Measurements from ENCODE around the gene HCST. TPM values are rescaled to one million over a fixed set of nuclear protein-coding genes. Genes with fewer than 3 reads are reported as not detected.

The HCST gene
- total RNA-seq, 2 donors from 2014 or later = 2.4 to 4.8 TPM

DNA sequence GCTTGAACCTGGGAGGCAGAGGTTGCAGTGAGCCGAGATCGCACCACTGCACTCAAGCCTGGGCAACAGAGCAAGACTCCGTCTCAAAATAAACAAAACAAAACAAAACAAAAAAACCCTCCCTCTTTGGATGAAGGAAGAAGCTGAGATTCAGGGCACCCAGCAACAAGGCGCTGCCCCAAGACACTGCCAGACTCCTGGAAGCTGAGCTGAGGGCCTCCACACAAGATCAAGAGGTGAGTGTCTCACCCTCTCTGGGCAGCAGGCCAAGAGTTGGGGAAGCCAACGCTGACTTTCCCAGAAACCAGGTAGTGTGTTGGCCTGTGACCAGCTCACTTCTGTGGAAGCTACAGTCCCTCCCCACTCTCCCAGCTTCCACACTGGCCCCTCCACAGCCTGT lies 9.5 kb downstream of the HCST start:
- Histone ChIP-seq H3K27ac (no peak overlapping the region), H3K9me3 (no peaks in the 10 kb centered on the region), H3K36me3 (no peaks in the 10 kb centered on the region), H3K4me1 (no peaks in the 10 kb centered on the region), H3K9ac (ENCODE audit: low read depth in 2 of 2, low read length in 2 of 2) (no peak overlapping the region), H3K27me3 (no peaks in the 10 kb centered on the region), H3K4me3 (no peak overlapping the region)
- intact Hi-C loops (cut with DNase I) = no loop called here
- TF ChIP-seq, protein P1, sequence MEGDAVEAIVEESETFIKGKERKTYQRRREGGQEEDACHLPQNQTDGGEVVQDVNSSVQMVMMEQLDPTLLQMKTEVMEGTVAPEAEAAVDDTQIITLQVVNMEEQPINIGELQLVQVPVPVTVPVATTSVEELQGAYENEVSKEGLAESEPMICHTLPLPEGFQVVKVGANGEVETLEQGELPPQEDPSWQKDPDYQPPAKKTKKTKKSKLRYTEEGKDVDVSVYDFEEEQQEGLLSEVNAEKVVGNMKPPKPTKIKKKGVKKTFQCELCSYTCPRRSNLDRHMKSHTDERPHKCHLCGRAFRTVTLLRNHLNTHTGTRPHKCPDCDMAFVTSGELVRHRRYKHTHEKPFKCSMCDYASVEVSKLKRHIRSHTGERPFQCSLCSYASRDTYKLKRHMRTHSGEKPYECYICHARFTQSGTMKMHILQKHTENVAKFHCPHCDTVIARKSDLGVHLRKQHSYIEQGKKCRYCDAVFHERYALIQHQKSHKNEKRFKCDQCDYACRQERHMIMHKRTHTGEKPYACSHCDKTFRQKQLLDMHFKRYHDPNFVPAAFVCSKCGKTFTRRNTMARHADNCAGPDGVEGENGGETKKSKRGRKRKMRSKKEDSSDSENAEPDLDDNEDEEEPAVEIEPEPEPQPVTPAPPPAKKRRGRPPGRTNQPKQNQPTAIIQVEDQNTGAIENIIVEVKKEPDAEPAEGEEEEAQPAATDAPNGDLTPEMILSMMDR (IDR thresholded peaks at IDR 0.05) = no peak
- no peak for DNase-seq

DNA sequence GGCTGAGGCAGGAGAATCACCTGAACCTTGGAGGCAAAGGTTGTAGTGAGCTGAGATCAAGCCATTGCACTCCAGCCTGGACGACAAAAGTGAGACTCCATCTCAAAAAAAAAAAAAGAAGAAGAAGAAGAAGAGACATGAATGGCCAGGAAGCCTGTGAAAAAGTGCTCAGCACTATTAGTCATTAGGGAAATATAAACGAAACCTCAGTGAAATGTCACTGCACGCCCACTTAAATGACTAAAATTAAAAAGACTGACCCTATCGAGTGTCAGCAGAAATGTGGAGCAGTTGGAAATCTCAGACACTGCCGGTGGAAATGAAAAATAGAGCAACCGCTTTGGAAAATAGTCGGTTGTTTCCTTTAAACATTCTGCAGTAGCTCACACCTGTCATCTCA lies 11.3 kb downstream of the HCST start:
- DNase-seq = no peak
- H3K9me3 ChIP-seq = no peaks in the 10 kb centered on the region
- no peaks in the 10 kb centered on the region for H3K27me3 ChIP-seq
- no peak overlapping the region for H3K4me3 ChIP-seq
- no peak overlapping the region for H3K27ac ChIP-seq
- TF ChIP-seq, protein P1 (IDR thresholded peaks at IDR 0.05) = no peak
- no peaks in the 10 kb centered on the region for H3K4me1 ChIP-seq
- H3K36me3 ChIP-seq = no peaks in the 10 kb centered on the region
- intact Hi-C loops (cut with DNase I) = no loop called here
- H3K9ac ChIP-seq (ENCODE audit: low read depth in 2 of 2, low read length in 2 of 2) = no peak overlapping the region

DNA sequence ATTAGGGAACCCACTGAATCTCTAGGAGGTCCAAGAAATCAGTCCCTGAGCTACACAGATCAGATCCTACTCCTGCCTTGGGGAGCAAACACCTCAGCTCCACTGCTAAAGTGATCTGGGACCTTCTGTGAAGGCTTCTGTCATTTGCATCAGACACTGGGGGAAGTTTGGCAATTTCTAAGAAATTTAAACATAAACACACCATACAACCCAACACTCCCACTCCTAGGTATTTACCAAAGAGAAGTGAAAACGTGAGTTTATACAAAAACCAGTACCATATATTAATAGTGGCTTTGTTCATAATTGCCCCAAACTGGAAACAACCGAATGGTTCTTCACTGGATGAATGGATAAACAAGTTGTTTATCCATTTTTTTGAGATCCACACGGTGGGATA lies 13.1 kb downstream of the HCST start:
- TF ChIP-seq, protein P1 (IDR thresholded peaks at IDR 0.05) = no peak
- no peak overlapping the region for H3K9ac ChIP-seq (ENCODE audit: low read depth in 2 of 2, low read length in 2 of 2)
- no peak overlapping the region for H3K27ac ChIP-seq
- no peak for DNase-seq
- intact Hi-C loops (cut with DNase I) = no loop called here
- H3K4me3 ChIP-seq = no peak overlapping the region
- no peaks in the 10 kb centered on the region for H3K27me3 ChIP-seq
- no peaks in the 10 kb centered on the region for H3K9me3 ChIP-seq
- no peaks in the 10 kb centered on the region for H3K36me3 ChIP-seq
- H3K4me1 ChIP-seq = no peaks in the 10 kb centered on the region

DNA sequence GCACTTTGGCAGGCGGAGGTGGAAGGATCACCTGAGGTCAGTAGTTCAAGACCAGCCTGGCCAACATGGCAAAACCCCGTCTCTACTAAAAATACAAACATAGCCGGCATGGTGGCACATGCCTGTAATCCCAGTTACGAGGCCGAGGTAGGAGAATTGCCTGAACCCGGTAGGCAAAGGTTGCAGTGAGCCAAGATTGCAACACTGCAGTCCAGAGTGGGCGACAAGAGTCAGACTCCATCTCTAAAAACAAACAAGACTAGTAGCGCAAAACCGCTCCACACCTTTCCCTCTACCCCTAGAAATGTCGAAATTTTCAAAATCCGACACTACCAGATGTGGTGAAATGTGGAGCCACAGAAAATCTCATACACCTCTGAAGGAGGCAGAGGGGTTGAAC lies 17.0 kb downstream of the HCST start:
- no peak for DNase-seq
- Histone ChIP-seq H3K36me3 (no peaks in the 10 kb centered on the region), H3K9ac (ENCODE audit: low read depth in 2 of 2, low read length in 2 of 2) (no peak overlapping the region), H3K4me3 (no peak overlapping the region), H3K27ac (no peak overlapping the region), H3K27me3 (no peaks in the 10 kb centered on the region), H3K4me1 (no peaks in the 10 kb centered on the region), H3K9me3 (no peaks in the 10 kb centered on the region)
- intact Hi-C loops (cut with DNase I) = no loop called here
- TF ChIP-seq, protein P1 (IDR thresholded peaks at IDR 0.05) = no peak

DNA sequence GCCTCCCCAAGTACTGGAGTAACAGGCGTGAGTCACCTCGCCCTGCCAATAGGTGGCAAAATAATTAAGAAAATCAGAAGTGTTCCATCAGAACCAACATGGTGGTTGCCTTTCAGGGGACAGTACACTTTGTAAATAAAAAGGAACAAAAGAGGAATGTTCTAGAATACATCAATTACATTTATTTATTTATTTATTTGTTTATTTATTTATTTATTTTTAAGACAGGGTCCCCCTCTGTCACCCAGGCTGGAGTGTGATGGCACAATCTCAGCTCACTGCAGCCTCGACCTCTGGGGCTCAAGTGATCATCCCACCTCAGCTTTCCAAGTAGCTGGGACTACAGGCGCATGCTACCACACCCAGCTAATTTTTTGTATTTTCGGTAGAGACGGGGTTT lies 18.7 kb downstream of the HCST start:
- no peak for DNase-seq
- no peaks in the 10 kb centered on the region for H3K27me3 ChIP-seq
- no peaks in the 10 kb centered on the region for H3K4me1 ChIP-seq
- TF ChIP-seq, protein P1 (IDR thresholded peaks at IDR 0.05) = no peak
- H3K4me3 ChIP-seq = no peak overlapping the region
- H3K9ac ChIP-seq (ENCODE audit: low read depth in 2 of 2, low read length in 2 of 2) = no peak overlapping the region
- H3K9me3 ChIP-seq = no peaks in the 10 kb centered on the region
- intact Hi-C loops (cut with DNase I) = no loop called here
- no peak overlapping the region for H3K27ac ChIP-seq
- no peaks in the 10 kb centered on the region for H3K36me3 ChIP-seq

DNA sequence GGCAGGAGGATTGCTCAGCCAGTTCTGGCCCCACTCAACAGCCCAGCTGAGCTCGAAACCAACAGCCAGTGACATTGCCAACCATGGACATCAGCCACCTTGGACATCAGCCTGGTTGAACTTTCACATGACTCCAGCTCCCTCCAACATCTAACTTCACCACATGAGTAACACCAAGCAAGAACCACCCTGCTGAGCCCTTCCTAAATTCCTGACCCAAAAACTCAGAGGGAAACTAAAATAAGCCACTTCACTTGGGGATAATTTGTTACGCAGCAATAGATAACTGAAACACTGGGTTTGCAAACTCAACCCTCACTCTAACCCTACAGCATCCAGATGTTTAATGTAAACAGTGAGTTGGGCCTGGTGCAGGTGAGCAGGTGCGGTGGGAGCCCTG lies 23.2 kb downstream of the HCST start:
- TF ChIP-seq, protein P1 (IDR thresholded peaks at IDR 0.05) = no peak
- intact Hi-C loops (cut with DNase I) = no loop called here
- no peaks in the 10 kb centered on the region for H3K36me3 ChIP-seq
- no peak overlapping the region for H3K4me3 ChIP-seq
- DNase-seq = no peak
- no peaks in the 10 kb centered on the region for H3K9me3 ChIP-seq
- no peaks in the 10 kb centered on the region for H3K27me3 ChIP-seq
- no peak overlapping the region for H3K9ac ChIP-seq (ENCODE audit: low read depth in 2 of 2, low read length in 2 of 2)
- H3K27ac ChIP-seq = no peak overlapping the region
- H3K4me1 ChIP-seq = no peaks in the 10 kb centered on the region
